AG10803 (cell line): Measurements from ENCODE around the gene HSPG2.
A peak's percentile ranks its signal among the peaks of the same experiment; 100 is the strongest.

ENCODE experiments used
- DNase-seq: peaks from one replicate; pipeline ENCODE4 v3.0.0; 2010; ENCODE audit warnings: low read depth
- H3K4me3 ChIP-seq: 2 replicates; pipeline ENCODE4 v1.5.1; 2011; ENCODE audit warnings: mild to moderate bottlenecking, low read length, control low read depth
- CTCF ChIP-seq: conservative IDR thresholded peaks from 2 replicates; pipeline ENCODE4 v1.5.1; 2011; ENCODE audit warnings: mild to moderate bottlenecking, low read length, control low read depth, inconsistent platforms

Gene HSPG2

GRCh38 chr1:21966247-21967000 lies 29.3 kb upstream of the HSPG2 start:
- DNase-seq, result peak; percentile 70
- H3K4me3 ChIP-seq, result no peak overlapping the region
- no peak for TF ChIP-seq CTCF

- peak; percentile 54 for DNase-seq
- peak; percentile 94 for TF ChIP-seq CTCF
Observed at GRCh38 chr1:21963477-21964217, 26.5 kb upstream of the HSPG2 start.

GRCh38 chr1:21961799-21962198 lies 24.7 kb upstream of the HSPG2 start:
- H3K4me3 ChIP-seq, result no peak overlapping the region
- DNase-seq, result no peak
- no peak for TF ChIP-seq CTCF

More at GRCh38 chr1:21963477-21964217, 26.5 kb upstream of the HSPG2 start:
- no peak overlapping the region for H3K4me3 ChIP-seq

GRCh38 chr1:21961337-21961736 lies 24.2 kb upstream of the HSPG2 start:
- no peak for TF ChIP-seq CTCF
- DNase-seq, result no peak
- no peak overlapping the region for H3K4me3 ChIP-seq

- peak; percentile 32 for DNase-seq
- H3K4me3 ChIP-seq, result no peak overlapping the region
- no peak for TF ChIP-seq CTCF
Observed at GRCh38 chr1:21956720-21957552, 19.8 kb upstream of the HSPG2 start.

GRCh38 chr1:21955501-21956281 lies 18.6 kb upstream of the HSPG2 start:
- no peak for DNase-seq
- TF ChIP-seq CTCF, result no peak
- H3K4me3 ChIP-seq, result no peak overlapping the region
